HepG2 (cell line): Measurements from ENCODE around the gene USP12. TPM values are rescaled to one million over a fixed set of nuclear protein-coding genes. Genes with fewer than 3 reads are reported as not detected.

Experiments used
- ATAC-seq: fragments of 200-7000 bp; cut with Tn5 transposase; 3 replicates; pipeline ENCODE4 v1.9.1; 2020; ENCODE audit warnings: mild to moderate bottlenecking, moderate library complexity
- BruUV-seq: library from RNA; stranded (reverse); fragments of 400-500 nt; replicated peaks from 2 replicates; lab custom pipeline; 2021; lab: Mats Ljungman, UMichigan
- CTCF ChIA-PET: fragments of 300-600 bp; formaldehyde crosslinking; extraction: SDS; loops from one replicate; lab custom pipeline; 2021; ENCODE audit warnings: low total read pairs, inconsistent platforms, low intra/inter-chr PET ratio; lab: Yijun Ruan, JAX
- POLR2A ChIA-PET: fragments of 350-600 bp; sonication (Branson Sonifier 250); formaldehyde crosslinking; loops from one replicate; lab custom pipeline; 2020; ENCODE audit warnings: antibody characterized with exemption, inconsistent platforms; lab: Yijun Ruan, JAX
- DNase-seq: peaks from one replicate; pipeline ENCODE4 v3.0.0-alpha.2; 2015; ENCODE audit warnings: low spot score
- FAIRE-seq: peaks from 3 replicates; lab custom pipeline; 2011; peaks lifted over from hg19 to GRCh38; lab: Jason Lieb, UNC
- H2AFZ ChIP-seq: one replicate; pipeline ENCODE4 v1.6.1; 2011; ENCODE audit warnings: low read length, inconsistent platforms
- H3K27ac ChIP-seq: fragments of 300-600 bp; 3 replicates; pipeline ENCODE4 v1.8.0; 2011; ENCODE audit warnings: mixed run types, mild to moderate bottlenecking, mixed read lengths, low read length, inconsistent platforms; ENCODE audit not compliant: insufficient read depth; ENCODE audit errors: extremely low read length
- H3K27me3 ChIP-seq, 2 experiments: fragments of 200-600 bp in 1 of 2; 2 replicates in 1 of 2; 3 replicates in 1 of 2; pipeline versions ENCODE4 v1.6.0 to v1.8.0; 2011; ENCODE audit warnings: low read length in 2 of 2, mild to moderate bottlenecking in 2 of 2, moderate library complexity in 2 of 2, inconsistent platforms in 1 of 2; ENCODE audit not compliant: insufficient read depth in 2 of 2, control insufficient read depth in 1 of 2
- H3K36me3 ChIP-seq, 2 experiments: fragments of 200-600 bp in 1 of 2; replicated peaks in 1 of 2; 2 replicates in 1 of 2; 3 replicates in 1 of 2; pipeline versions ENCODE4 v1.5.1 to v1.8.0; 2011; ENCODE audit warnings: low read length in 2 of 2, inconsistent platforms in 1 of 2; ENCODE audit not compliant: insufficient read depth in 2 of 2, control insufficient read depth in 1 of 2
- H3K4me1 ChIP-seq: 2 replicates; pipeline ENCODE4 v1.5.1; 2012; ENCODE audit warnings: low read length, inconsistent platforms; ENCODE audit not compliant: insufficient read depth
- H3K4me2 ChIP-seq: 2 replicates; pipeline ENCODE4 v1.6.0; 2011; ENCODE audit warnings: low read depth, low read length, inconsistent platforms
- H3K4me3 ChIP-seq, 3 experiments: fragments of 200-600 bp in 1 of 3; sonication (generic), shearing (Covaris generic) in 1 of 3; replicated peaks in 1 of 3; 2 replicates each; pipeline ENCODE4 v1.5.1; 2011 to 2016; ENCODE audit warnings: low read length in 3 of 3, inconsistent platforms in 2 of 3, low read depth in 2 of 3, mild to moderate bottlenecking in 2 of 3, control low read depth in 1 of 3, mixed read lengths in 1 of 3; ENCODE audit not compliant: insufficient read depth in 1 of 3
- H3K79me2 ChIP-seq: one replicate; pipeline ENCODE4 v1.6.1; 2011; ENCODE audit warnings: low read length, inconsistent platforms; ENCODE audit not compliant: insufficient read depth
- H3K9ac ChIP-seq: 2 replicates; pipeline ENCODE4 v1.6.0; 2011; ENCODE audit warnings: mild to moderate bottlenecking, low read depth, low read length, inconsistent platforms; ENCODE audit not compliant: insufficient read depth
- H3K9me3 ChIP-seq: 2 replicates; pipeline ENCODE4 v1.5.1; 2012; ENCODE audit warnings: mild to moderate bottlenecking, low read length
- H4K20me1 ChIP-seq: 2 replicates; pipeline ENCODE4 v1.6.0; 2011; ENCODE audit warnings: inconsistent platforms, mild to moderate bottlenecking, low read length, moderate library complexity; ENCODE audit not compliant: insufficient read depth
- FOXP1 ChIP-seq, 2 experiments: fragments of 450-650 bp in 1 of 2; IDR thresholded peaks; 2 replicates each; pipeline ENCODE4 v1.6.1; 2017 to 2018; ENCODE audit warnings: antibody characterized with exemption in 1 of 2
- GFI1 ChIP-seq: sonication (generic); formaldehyde crosslinking; IDR thresholded peaks from 2 replicates; pipeline ENCODE4 v1.5.0; 2020; ENCODE audit warnings: missing genetic modification reagents, mild to moderate bottlenecking, borderline replicate concordance
- GTF2F1 ChIP-seq: fragments of 150-350 bp; IDR thresholded peaks from 2 replicates; pipeline ENCODE4 v1.6.1; 2014; ENCODE audit warnings: low read length
- IRF1 ChIP-seq: sonication (generic); formaldehyde crosslinking; IDR thresholded peaks from 2 replicates; pipeline ENCODE4 v1.4.0; 2020; ENCODE audit warnings: low read depth, mild to moderate bottlenecking, missing genetic modification reagents
- KAT7 ChIP-seq: IDR thresholded peaks from 2 replicates; pipeline ENCODE4 v1.6.1; 2018; ENCODE audit warnings: borderline replicate concordance, missing compliant biosample characterization
- KDM5A ChIP-seq: fragments of 200-600 bp; sonication (generic); IDR thresholded peaks from 2 replicates; pipeline ENCODE4 v1.7.0; 2018; ENCODE audit warnings: antibody characterized with exemption, mild to moderate bottlenecking, low read length, borderline replicate concordance
- KLF9 ChIP-seq: IDR thresholded peaks from 2 replicates; pipeline ENCODE4 v1.6.1; 2016; ENCODE audit warnings: low read depth
- MIXL1 ChIP-seq: IDR thresholded peaks from 2 replicates; pipeline ENCODE4 v1.6.1; 2016
- MYNN ChIP-seq: sonication (generic); formaldehyde crosslinking; IDR thresholded peaks from 2 replicates; pipeline ENCODE4 v1.4.0; 2020; ENCODE audit warnings: mild to moderate bottlenecking, low read depth, missing genetic modification reagents
- NCOR1 ChIP-seq: fragments of 200-600 bp; sonication (generic); IDR thresholded peaks from 2 replicates; pipeline ENCODE4 v1.7.0; 2017; ENCODE audit warnings: antibody characterized with exemption, low read length, borderline replicate concordance
- NRL ChIP-seq: sonication (generic); formaldehyde crosslinking; IDR thresholded peaks from 2 replicates; pipeline ENCODE4 v1.5.0; 2020; ENCODE audit warnings: missing genetic modification reagents, mild to moderate bottlenecking, moderate library complexity, borderline replicate concordance
- SAP130 ChIP-seq: IDR thresholded peaks from 2 replicates; pipeline ENCODE4 v1.6.1; 2016; ENCODE audit warnings: low read depth
- THYN1 ChIP-seq: sonication (generic); formaldehyde crosslinking; IDR thresholded peaks from 2 replicates; pipeline ENCODE4 v1.8.1; 2023; ENCODE audit warnings: low read depth, mild to moderate bottlenecking, moderate library complexity, missing genetic modification reagents, borderline replicate concordance
- ZBTB1 ChIP-seq: sonication (generic); formaldehyde crosslinking; IDR thresholded peaks from 2 replicates; pipeline ENCODE4 v1.4.0; 2020; ENCODE audit warnings: missing genetic modification reagents, borderline replicate concordance
- ZBTB26 ChIP-seq: IDR thresholded peaks from 2 replicates; pipeline ENCODE4 v1.6.1; 2016; ENCODE audit warnings: missing compliant biosample characterization, missing genetic modification reagents, borderline replicate concordance
- ZEB1 ChIP-seq: IDR thresholded peaks from 2 replicates; pipeline ENCODE4 v1.6.1; 2012; ENCODE audit warnings: mild to moderate bottlenecking, low read depth, inconsistent platforms; ENCODE audit not compliant: insufficient replicate concordance
- ZFY ChIP-seq: sonication (generic); formaldehyde crosslinking; IDR thresholded peaks from 2 replicates; pipeline ENCODE4 v1.4.0; 2020; ENCODE audit warnings: missing genetic modification reagents
- ZNF180 ChIP-seq: sonication (generic); formaldehyde crosslinking; IDR thresholded peaks from 2 replicates; pipeline ENCODE4 v1.4.0; 2020; ENCODE audit warnings: low read depth, missing genetic modification reagents, borderline replicate concordance
- ZNF33B ChIP-seq: sonication (generic); formaldehyde crosslinking; IDR thresholded peaks from 2 replicates; pipeline ENCODE4 v1.5.1; 2020; ENCODE audit warnings: mild to moderate bottlenecking, missing genetic modification reagents
- ZNF776 ChIP-seq: sonication (generic); formaldehyde crosslinking; IDR thresholded peaks from 2 replicates; pipeline ENCODE4 v1.4.0; 2020; ENCODE audit warnings: mild to moderate bottlenecking, missing genetic modification reagents
- ZNF780A ChIP-seq: sonication (generic); formaldehyde crosslinking; IDR thresholded peaks from 2 replicates; pipeline ENCODE4 v1.8.0; 2022; ENCODE audit warnings: mild to moderate bottlenecking, missing genetic modification reagents, moderate library complexity
- WGBS: methylation state at CpG from one replicate; pipeline ENCODE4 v1.1.6; 2017; ENCODE audit warnings: low lambda C conversion rate; 5-methylcytosine and 5-hydroxymethylcytosine counted together
- in situ Hi-C: cut with HindIII; loops from 2 replicates; pipeline ENCODE4 v1.10.0; 2017; ENCODE audit warnings: low pct_unique_long_range_greater_than_20kb; ENCODE audit not compliant: extremely low pct_ligation_motif_present
- intact Hi-C: fragments of 100-400 bp; cut with micrococcal nuclease; formaldehyde crosslinking; loops from one replicate; pipeline ENCODE4 v1.10.0; 2022; ENCODE audit not compliant: unreplicated experiment
- polyA plus RNA-seq, 8 experiments: library from polyadenylated mRNA; depleted of rRNA in 3 of 8; stranded (reverse) in 7 of 8; unstranded in 1 of 8; fragments of >200 nt; fragmentation: Illumina TruSeq in 4 of 8; extraction: Trizol in 4 of 8; gene quantifications; 2 replicates each; pipeline versions ENCODE4 v1.2.1 to v1.2.3, GENCODE V29; 2011 to 2016; ENCODE audit warnings: low read depth in 4 of 8, missing spikeins in 1 of 8, mixed read lengths in 1 of 8; ENCODE audit not compliant: insufficient read depth in 1 of 8
- total RNA-seq, 5 experiments: library from RNA; depleted of rRNA; stranded (reverse); fragments of >200 nt; fragmentation: Illumina TruSeq; extraction: Trizol; gene quantifications; 2 replicates each; pipeline ENCODE4 v1.2.3, GENCODE V29; 2016; ENCODE audit warnings: low read depth in 1 of 5
- TF ChIP-seq, protein P1 (sequence below): fragments of 450-650 bp; IDR thresholded peaks from 2 replicates; pipeline ENCODE4 v1.6.1; 2017

USP12 gene
- total and polyA plus RNA-seq, 2 of the 13 experiments (the other 11 are each of a cell fraction or from before 2014, with no cell fraction given), result 9.8 to 19.5 TPM

GRCh38 chr13:27151798-27152599 lies 19.6 kb downstream of the USP12 start:
- POLR2A ChIA-PET, result no interaction called here
- 54% methylated on average over 4 of the region's 4 CpGs for WGBS
- FAIRE-seq, result no peak
- DNase-seq, result peak; percentile 55
- no peak overlapping the region for H3K9ac ChIP-seq
- no peaks in the 10 kb centered on the region for H3K9me3 ChIP-seq
- H3K27me3 ChIP-seq, result no peaks in the 10 kb centered on the region
- no TSS peak for BruUV-seq
- H4K20me1 ChIP-seq, result no peaks in the 10 kb centered on the region
- H3K4me2 ChIP-seq, result peak overlapping the region; percentile 5; the same call in 1 of the 2 replicates
- H3K4me1 ChIP-seq, result peaks cover 15% of the 10 kb centered on the region
- in situ Hi-C loops, result no loop called here
- no peak overlapping the region for H2AFZ ChIP-seq
- peaks cover 73% of the 10 kb centered on the region for H3K79me2 ChIP-seq
- H3K4me3 ChIP-seq, result no peak overlapping the region
- ATAC-seq, result peak; percentile 59; the same call in 2 of the 3 replicates
- intact Hi-C loops, result no loop called here
- no peaks in the 10 kb centered on the region for H3K36me3 ChIP-seq
- CTCF ChIA-PET, result no interaction called here
- H3K27ac ChIP-seq, result peak overlapping the region; percentile 36
- no peak for TF ChIP-seq MYNN (CRISPR knock-in tag)
- TF ChIP-seq ZNF33B (CRISPR knock-in tag), result no peak
- TF ChIP-seq ZNF780A, result no peak
- TF ChIP-seq GFI1 (CRISPR knock-in tag), result no peak
- TF ChIP-seq ZBTB26 (CRISPR knock-in tag), result no peak
- no peak for TF ChIP-seq ZBTB1 (CRISPR knock-in tag)
- no peak for TF ChIP-seq ZFY (CRISPR knock-in tag)
- no peak for TF ChIP-seq KDM5A
- TF ChIP-seq NCOR1, result peak; percentile 77; the same call in 1 of the 2 replicates
- peak; percentile 52; the same call in 1 of the 2 replicates for TF ChIP-seq MIXL1 (CRISPR knock-in tag)
- no peak for TF ChIP-seq ZNF180
- no peak for TF ChIP-seq FOXP1 (IDR thresholded peaks at IDR 0.05)
- TF ChIP-seq FOXP1 (CRISPR knock-in tag; IDR thresholded peaks at IDR 0.05), result 0 out of 2 replicates have a peak, but pooled peaks have one; percentile 23
- no peak for TF ChIP-seq ZEB1
- TF ChIP-seq, protein P1, sequence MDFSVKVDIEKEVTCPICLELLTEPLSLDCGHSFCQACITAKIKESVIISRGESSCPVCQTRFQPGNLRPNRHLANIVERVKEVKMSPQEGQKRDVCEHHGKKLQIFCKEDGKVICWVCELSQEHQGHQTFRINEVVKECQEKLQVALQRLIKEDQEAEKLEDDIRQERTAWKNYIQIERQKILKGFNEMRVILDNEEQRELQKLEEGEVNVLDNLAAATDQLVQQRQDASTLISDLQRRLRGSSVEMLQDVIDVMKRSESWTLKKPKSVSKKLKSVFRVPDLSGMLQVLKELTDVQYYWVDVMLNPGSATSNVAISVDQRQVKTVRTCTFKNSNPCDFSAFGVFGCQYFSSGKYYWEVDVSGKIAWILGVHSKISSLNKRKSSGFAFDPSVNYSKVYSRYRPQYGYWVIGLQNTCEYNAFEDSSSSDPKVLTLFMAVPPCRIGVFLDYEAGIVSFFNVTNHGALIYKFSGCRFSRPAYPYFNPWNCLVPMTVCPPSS, result no peak
- TF ChIP-seq SAP130 (CRISPR knock-in tag), result peak; percentile 23; the same call in 1 of the 2 replicates
- no peak for TF ChIP-seq ZNF776 (CRISPR knock-in tag)
- no peak for TF ChIP-seq IRF1 (CRISPR knock-in tag)
- TF ChIP-seq KLF9 (CRISPR knock-in tag), result no peak
- TF ChIP-seq NRL (CRISPR knock-in tag), result no peak
- TF ChIP-seq GTF2F1, result no peak
- TF ChIP-seq KAT7 (CRISPR knock-in tag), result no peak
- TF ChIP-seq THYN1 (CRISPR knock-in tag), result no peak
